Mammary epithelial cell (primary cell): ENCODE measurements around the gene MYLK.

Experiments used
- CTCF ChIP-seq, 2 donors: IDR thresholded peaks in 1 of 2; conservative IDR thresholded peaks in 1 of 2; 2 replicates each; pipeline ENCODE4 v1.5.1; 2011 to 2012; ENCODE audit warnings: inconsistent platforms in 2 of 2, low read length in 2 of 2, mild to moderate bottlenecking in 2 of 2, control low read depth in 1 of 2, low read depth in 1 of 2; ENCODE audit not compliant: insufficient read depth in 1 of 2; ENCODE audit errors: extremely low read depth in 1 of 2
- EZH2 ChIP-seq: IDR thresholded peaks from 2 replicates; pipeline ENCODE4 v1.6.1; 2012; ENCODE audit warnings: low read length, inconsistent platforms, borderline replicate concordance

GRCh38 chr3:123682302-123682701 is 201.8 kb downstream of the MYLK start:
- no peak for TF ChIP-seq CTCF (conservative IDR thresholded peaks at IDR 0.05 in 1 of 2, IDR thresholded peaks at IDR 0.05 in 1 of 2; ENCODE audit: extremely low read depth in 1 of 2, insufficient read depth in 1 of 2, low read depth in 1 of 2, low read length in 2 of 2)
- TF ChIP-seq EZH2, result no peak
